ENCODE results near the gene RABGAP1L.
"Not testable (repeated sequence)": the region's sequence is repeated elsewhere in the genome, so short reads cannot be mapped to it uniquely, and the experiment has no call there.

The RABGAP1L gene

DNA sequence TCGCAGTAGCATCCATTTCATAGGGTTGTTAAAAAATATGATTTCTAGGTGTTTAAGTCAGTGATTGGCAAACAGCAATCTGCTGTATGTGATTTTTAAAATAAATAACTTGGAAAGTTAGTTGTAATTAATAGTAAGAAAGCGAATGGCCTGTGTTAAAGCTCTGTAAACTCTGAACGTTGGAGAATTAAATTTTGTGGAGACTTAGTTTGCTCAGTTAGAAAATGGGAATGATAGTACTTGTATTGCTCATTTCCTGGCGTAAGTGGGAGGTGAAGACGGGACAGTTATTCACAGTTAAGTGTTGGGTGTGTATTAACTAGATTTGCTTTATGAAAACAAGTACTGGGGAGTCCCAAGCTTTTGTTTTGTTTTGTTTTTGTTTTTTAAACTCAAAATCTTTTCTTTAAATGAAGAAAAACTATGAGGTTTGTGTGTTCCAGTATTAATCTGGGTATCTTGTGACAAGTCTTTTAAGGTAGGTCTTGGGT lies 841.4 kb downstream of the RABGAP1L start:
- no peak for DNase-seq (ENCODE audit: extremely low read depth in 1 of 2, low read depth in 1 of 2)

DNA sequence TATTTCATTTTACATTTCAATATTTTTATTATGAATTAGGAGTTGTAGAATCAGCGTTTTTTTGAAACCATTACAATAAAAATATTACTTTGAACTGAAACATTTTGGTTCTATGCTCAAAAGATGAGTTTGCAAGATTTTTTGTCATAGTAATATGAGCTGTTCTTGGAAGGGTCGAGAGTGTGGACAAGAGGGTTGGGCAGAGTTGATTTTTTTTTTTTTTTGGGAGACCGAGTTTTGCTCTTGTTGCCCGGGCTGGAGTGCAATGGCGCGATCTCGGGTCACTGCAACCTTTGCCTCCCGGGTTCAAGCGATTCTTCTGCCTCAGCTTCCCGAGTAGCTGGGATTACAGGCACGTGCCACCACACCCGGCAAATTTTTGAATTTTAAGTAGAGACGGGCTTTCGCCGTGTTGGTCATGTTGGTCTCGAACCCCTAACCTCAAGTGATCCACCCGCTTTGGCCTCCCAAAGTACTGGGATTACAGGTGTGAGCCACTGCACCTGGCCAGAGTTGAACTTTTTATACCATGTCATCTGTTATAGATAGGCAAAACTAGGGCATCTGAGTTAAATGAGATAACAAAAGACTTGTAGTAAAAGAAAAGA lies 843.7 kb downstream of the RABGAP1L start:
- no peak for DNase-seq (ENCODE audit: extremely low read depth in 1 of 2, low read depth in 1 of 2)

DNA sequence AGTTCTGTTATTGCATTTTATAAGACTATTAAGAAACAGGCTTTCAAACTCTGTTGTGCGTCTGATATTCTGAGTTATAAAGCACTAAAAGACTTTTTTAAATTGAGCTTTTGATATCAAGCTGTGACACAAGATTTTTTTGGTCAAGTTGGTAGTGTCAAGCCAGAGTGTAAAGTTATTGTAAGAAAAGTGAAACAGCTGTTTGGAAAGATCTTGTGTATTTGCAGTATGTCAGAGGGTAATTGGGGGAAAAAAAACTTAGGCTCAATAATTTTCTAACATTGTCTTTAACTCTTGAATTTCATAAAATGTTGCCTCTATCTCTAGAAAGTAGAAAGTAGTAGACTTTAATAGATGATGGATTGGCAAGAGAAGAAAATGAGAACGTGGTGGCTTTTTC lies 844.2 kb downstream of the RABGAP1L start:
- no peak for DNase-seq (ENCODE audit: extremely low read depth in 1 of 2, low read depth in 1 of 2)

DNA sequence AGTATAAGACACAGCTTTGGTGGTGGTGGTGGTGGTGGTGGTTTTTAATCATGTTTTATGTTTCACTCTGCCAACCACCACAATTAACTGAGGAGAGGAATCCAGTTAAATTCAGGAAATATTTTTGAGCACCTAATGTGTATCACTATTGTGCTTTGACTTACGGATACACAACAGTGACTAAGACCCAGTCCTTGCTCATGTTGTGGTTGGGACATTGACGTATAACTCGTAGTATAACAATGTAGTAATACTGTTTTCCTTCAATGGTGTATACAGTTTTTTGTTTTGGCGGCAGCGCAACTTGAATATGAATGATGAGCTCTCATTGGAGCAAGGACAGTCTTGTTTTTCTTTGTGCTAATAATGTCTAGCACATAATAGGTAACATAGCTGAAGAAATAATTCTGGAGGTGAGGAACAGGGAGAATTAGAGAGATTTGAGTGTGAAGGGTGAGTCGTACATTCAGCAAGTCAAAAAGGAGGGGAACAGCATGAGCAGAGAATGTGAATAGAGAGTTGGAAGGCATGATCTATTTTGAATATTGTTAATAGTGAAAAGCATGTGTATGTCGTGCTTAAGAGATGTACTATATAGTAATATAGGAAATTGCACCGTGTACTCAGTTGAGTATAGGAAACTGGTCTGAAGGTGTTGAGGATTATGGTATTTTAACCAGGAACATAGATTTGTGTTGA lies 845.9 kb downstream of the RABGAP1L start:
- DNase-seq (ENCODE audit: extremely low read depth in 1 of 2, low read depth in 1 of 2): no peak

DNA sequence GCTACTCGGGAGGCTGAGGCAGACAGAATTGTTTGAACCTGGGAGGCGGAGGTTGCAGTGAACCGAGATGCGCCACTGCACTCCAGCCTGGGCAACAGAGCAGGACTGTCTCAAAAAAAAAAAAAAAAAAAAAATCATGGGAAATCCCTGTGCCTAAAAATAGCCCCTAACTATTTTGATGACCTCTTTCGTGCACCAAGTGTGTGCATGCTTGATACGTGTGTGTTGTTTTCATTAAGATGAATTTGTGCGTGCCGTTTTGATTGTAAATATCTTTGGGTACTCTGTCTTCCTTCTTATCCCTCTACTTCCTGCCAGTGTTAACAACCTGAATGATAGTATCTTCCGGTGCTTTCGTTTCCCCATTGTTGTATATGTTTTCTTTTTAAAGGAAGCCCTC lies 850.2 kb downstream of the RABGAP1L start:
- no peak for DNase-seq (ENCODE audit: extremely low read depth in 1 of 2, low read depth in 1 of 2)

DNA sequence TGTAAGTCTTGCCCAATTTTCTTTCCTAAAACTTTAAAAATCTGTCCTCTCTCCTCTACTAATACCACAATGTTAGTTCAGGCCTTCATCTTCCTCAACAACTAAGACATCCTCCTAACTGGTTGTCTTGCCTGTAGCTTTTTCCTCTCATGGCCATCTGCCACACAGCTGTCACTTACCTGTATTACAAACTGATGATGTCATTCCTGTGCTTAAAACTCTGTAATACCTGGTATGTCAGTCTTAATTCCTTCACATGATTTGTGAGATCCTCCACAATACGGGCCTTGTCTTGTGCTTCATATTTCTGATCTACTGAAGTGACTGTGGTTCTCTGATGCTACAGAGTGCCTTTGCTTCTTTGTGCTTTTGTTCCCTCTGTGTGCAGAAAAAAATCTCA lies 854.1 kb downstream of the RABGAP1L start:
- no peak for DNase-seq (ENCODE audit: extremely low read depth in 1 of 2, low read depth in 1 of 2)

DNA sequence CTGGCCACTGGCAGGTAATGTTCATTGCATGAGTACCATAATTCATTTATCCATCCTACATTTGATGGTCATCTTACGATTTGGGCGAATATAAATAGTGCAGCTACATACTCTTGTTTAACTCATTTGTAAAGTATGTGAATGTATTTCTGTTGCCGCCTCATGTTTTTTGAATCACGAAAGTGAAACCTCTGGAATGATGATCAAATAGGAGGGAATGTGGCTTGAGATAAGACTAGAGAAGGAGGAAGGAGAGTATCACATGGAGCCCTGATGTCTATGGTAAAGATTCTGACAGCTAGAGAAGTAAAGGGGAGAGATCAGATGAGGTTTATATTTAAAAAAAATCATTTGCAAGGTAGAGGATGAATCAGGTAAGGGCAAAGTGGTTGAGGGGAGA lies 855.9 kb downstream of the RABGAP1L start:
- DNase-seq (ENCODE audit: extremely low read depth in 1 of 2, low read depth in 1 of 2): no peak

DNA sequence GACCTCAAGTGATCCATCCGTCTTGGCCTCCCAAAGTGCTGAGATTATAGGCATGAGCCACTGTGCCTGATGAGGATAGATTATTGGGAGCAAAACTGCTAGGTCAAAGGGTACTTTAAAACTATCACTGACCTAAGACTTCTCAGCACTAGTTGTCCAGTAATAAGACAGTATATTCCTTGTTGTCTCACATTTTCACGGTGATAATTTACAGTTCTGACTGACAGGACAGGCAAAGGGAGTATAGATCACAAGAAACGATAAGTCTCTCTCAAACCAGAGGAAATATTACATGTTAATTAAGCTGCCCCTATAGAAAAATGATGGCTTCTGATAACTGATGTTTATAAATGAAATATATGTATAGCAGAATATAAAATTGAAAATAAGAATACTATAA lies 860.2 kb downstream of the RABGAP1L start:
- DNase-seq (ENCODE audit: extremely low read depth in 1 of 2, low read depth in 1 of 2): no peak

DNA sequence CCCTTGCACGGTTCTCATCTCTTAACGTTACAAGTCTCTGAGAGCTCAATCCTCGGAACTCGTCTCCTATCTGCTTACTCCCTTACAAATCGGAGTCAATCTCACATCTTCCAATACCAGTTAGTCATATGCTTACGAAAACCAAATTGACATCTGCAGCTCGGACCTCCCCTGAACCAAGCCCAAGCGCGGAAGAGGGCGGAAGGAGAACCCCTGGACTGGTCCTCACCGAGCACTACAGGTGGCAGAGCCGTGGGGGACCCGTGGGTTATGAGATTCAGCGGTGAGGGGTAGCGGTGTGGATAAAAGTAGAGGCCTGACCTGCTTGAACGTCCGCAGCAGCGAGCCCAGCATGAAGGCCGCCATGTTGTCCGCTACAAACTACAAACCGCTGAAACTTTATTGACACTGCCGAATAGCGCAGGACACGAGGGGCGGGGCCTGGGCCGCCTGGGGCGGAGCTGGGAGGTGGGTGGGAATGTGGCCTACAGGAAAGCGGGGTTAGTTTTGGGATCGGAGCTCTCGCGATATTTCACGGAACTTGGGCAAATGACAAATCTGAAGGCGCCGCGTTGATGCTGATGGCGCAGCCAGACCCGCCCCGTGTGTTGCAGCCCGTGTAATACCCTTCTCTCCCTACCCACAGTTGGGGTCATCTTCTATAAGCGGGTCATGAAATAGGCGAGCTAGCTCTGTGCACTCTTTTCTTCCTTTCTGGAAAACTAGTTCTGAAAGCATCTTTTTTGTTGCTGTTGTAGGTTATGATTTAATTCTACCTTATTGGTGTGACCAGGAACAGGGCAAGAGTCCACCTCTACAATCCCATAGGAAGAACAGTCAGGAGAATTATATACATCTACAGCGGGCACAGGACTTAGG lies 864.0 kb downstream of the RABGAP1L start, which contains the start of gene MRPS14:
Gene MRPS14 (minus strand): TSS at position 383 of the 879 bp plus-strand sequence. CDS start 17 bp downstream, at position 366.
- DNase-seq (ENCODE audit: extremely low read depth in 1 of 2, low read depth in 1 of 2): peak; percentile 95 to 96

DNA sequence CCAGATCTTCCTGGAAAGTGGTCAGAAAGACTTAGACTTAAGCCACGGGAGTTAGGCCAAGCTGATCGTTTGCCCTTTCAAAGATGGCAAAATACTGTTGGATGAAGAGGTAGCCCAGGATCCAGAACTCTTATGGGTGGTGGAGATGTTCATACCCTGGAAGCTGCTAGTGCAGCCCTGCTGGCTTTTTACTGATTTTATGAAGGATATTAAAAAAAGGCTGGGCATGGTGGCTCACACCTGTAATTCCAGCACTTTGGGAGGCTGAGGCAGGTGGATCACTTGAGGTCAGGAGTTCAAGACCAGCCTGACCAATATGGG lies 864.6 kb downstream of the RABGAP1L start:
- DNase-seq (ENCODE audit: extremely low read depth in 1 of 2, low read depth in 1 of 2): not testable (repeated sequence)

DNA sequence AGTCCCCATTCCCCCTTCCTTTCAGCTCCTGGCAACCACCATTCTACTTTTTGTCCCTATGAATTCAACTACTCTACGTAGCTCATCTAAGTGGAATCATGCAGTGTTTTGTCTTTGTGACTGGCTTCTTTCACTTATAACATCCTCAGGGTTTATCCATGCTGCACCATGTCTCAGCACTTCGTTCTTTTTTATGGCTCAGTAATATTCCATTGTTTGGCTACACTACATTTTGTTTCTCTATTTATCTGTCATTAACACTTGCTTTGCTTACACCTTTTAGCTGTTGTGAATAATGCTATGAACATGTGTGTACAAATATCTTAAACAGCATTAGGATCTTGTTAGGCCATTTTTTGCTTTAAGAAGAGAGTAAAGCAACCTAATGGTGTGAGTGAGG lies 865.5 kb downstream of the RABGAP1L start:
- DNase-seq (ENCODE audit: extremely low read depth in 1 of 2, low read depth in 1 of 2): no peak

DNA sequence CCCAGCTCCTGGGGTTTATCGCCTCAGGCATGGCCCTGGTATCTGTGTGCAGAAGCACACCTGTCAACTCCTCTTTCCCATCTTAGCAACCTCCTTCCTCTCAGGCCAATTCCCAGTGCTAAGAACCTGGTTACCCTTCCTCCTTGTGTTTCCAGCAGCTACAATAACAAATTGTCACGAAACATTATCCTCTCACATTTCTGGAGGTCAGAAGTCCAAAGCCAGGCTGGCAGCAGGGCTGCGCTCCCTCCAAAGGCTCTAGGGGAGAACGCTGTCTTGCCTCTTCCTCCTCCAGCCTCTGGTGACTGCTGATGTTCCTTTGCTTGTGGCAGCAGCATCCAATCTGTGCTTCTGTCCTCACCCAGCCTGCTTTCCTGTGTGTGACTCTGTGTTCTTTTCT lies 874.6 kb downstream of the RABGAP1L start:
- DNase-seq (ENCODE audit: extremely low read depth in 1 of 2, low read depth in 1 of 2): no peak

DNA sequence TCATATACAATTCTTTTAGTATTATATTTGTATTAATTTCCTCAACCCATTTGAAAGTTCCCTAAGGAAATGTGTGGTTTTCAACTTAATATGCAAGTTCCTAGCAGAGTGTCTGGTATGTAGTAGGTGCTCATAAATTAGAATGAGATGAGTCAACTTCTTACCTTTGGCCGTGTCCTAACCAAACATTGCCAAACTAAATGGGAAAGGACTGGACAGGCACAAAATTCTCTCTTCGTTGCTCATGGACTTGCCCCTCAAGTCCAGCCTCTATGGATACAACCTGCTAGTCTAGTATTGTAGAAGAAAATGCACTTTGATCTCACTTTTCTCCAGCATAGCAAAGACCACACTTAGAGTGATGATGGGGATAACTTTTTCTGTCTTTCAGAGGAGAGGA lies 875.5 kb downstream of the RABGAP1L start:
- DNase-seq (ENCODE audit: extremely low read depth in 1 of 2, low read depth in 1 of 2): no peak

DNA sequence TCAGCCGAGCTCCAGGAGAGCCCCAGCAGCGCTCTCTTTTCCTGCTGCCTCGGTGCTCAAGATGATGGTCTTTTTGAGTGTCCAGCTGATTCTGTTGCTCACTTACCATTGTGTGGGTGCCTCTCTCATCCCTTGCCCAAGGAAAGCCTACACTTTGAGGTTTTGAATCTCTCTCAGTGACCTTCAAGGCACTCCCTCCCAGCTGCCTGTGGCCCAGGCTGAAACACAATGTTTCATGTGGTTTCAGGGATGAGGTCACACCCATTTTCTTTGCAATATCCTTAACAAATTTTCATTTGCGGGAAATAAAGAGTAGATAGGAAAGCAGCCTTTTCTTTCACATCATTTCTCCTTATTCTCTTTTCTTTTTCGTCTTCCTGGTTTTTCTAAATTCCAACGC lies 876.5 kb downstream of the RABGAP1L start:
- no peak for DNase-seq (ENCODE audit: extremely low read depth in 1 of 2, low read depth in 1 of 2)

DNA sequence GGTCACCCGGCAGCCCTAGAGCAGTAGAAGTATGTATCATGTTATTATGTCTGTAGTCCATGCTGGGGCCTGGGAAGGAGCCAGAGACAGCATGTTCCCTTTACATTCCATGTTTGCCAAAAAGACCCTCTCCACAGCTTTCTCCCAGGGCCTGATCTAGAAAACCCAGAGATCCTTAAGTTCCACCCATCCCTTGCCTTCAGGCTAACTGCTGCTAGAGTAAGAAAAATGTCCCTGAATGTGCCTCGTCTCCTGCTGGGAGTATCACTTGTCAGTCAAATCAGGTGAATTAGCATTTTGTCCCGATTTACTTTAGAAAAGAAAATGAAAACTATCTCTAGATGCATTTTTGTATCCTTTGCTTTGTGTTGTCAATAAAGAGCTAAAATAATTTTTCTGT lies 877.2 kb downstream of the RABGAP1L start:
- DNase-seq (ENCODE audit: extremely low read depth in 1 of 2, low read depth in 1 of 2): no peak

DNA sequence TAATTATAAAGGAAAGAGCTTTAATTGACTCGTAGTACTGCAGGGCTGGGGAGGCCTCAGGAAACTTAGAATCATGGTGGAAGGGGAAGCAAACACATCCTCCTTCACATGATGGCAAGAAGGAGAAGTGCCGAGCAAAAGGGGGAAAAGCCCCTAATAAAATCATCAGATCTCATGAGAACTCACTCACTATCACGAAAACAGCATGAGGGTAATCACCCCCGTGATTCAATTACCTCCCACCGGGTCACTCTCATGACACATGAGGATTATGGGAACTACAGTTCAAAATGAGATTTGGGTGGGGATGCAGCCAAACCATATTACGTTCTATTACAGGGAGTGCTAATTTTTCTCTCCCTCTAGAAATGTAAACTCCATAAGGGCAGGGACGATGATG lies 878.1 kb downstream of the RABGAP1L start:
- DNase-seq (ENCODE audit: extremely low read depth in 1 of 2, low read depth in 1 of 2): no peak

DNA sequence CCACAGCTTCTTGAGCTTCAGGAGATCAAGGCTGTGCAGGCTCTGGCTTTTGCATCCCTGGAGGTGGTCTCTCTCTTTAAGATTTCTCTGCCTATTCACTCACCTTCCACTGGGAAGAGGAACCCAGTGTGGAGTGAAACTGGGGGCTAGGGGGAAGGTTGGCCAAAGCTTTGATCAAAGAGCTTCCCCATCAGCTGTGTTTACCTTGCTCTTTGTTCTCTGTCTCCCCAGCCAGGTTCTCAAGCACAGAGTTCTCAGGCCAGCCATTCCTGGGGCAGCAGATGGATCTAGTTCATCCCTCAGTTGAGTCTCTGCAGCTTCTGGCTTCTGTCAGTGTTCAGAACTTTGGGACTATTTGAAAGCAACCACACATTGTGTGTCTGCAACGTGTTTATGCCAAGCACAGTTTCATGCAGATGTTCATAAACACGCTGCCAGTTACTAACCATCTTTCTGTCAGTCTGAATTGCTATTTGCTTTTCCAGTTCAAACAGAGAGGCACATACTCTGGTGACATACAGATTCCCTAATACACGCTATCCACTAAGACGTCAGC lies 881.1 kb downstream of the RABGAP1L start:
- DNase-seq (ENCODE audit: extremely low read depth in 1 of 2, low read depth in 1 of 2): no peak

DNA sequence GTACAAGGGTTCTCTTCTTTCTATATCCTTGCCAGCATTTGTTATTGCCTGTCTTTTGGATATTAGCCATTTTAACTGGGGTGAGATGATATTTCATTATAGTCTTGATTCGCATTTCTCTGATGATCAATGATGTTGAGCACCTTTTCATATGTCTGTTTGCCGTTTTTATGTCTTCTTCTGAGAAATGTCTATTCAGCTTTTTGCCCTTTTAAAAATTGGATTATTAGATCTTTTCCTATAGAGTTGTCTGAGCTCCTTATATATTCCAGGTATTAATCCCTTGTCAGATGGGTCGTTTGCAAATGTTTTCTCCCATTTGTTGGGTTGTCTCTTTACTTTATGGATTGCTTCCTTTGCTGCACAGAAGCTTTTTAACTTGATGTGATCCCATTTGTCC lies 883.3 kb downstream of the RABGAP1L start:
- no peak for DNase-seq (ENCODE audit: extremely low read depth in 1 of 2, low read depth in 1 of 2)

DNA sequence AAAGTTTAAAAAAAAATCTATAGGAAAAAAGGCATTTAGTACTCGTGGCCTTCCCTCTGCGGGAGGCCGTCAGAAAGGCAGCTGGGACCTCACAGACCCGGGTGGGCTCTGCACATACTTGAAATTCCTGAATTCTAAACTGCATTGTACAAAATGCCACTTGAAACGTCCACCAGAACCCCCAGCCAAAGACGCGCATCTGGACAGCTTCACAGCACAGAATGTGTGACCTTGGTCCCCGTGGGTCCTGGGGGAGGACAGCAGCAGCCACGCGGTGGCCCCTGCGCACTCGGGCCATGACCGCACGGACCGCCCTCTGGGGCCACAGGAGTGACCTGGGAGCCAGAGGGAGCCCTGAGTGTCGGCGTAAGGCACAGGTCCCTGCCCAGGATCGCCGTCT lies 884.5 kb downstream of the RABGAP1L start:
- DNase-seq (ENCODE audit: extremely low read depth in 1 of 2, low read depth in 1 of 2): no peak

DNA sequence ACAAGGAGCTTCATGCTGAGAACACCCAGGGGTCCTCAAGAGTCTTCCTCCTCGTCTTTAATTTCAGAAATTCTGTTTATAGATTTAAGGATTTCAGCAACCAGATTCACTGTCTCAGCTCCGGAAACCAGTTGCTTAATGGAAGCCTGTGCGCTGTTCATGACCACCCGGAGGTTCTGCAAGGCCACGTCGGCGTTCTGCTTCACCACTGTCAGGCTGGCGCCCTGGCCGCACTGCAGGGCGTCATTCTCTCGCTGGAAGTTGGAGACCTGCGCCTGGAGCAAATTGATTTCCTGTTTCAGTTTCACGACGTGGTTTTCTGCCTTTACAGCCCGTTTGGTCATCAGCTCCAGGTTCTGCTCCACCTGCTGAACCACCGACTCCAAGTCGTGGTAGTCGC lies 885.3 kb downstream of the RABGAP1L start:
- DNase-seq (ENCODE audit: extremely low read depth in 1 of 2, low read depth in 1 of 2): not testable (repeated sequence)
